A549 (cell line): ENCODE results near the gene TM4SF1. TPM values are rescaled to one million over a fixed set of nuclear protein-coding genes. Genes with fewer than 3 reads are reported as not detected.
"Not testable (repeated sequence)": the region's sequence is repeated elsewhere in the genome, so short reads cannot be mapped to it uniquely, and the experiment has no call there.

ENCODE experiments used
- ATAC-seq, 2 experiments: fragments of 200-7000 bp in 1 of 2; fragments of >200 bp in 1 of 2; cut with Nextera tagmentation in 1 of 2; cut with Tn5 transposase in 1 of 2; 3 replicates each; pipeline versions ENCODE4 v1.8.0 to v1.9.1; 2018 to 2020; ENCODE audit warnings: mild to moderate bottlenecking in 1 of 2, moderate library complexity in 1 of 2
- CTCF ChIA-PET: fragments of 300-600 bp; sonication (Branson Sonifier 250); formaldehyde crosslinking; extraction: SDS; loops from one replicate; lab custom pipeline; 2021; ENCODE audit warnings: antibody characterized with exemption, inconsistent platforms; lab: Yijun Ruan, JAX
- POLR2A ChIA-PET: fragments of 350-600 bp; formaldehyde crosslinking; extraction: SDS; loops from one replicate; lab custom pipeline; 2021; ENCODE audit warnings: antibody characterized with exemption, inconsistent platforms; lab: Yijun Ruan, JAX
- DNase-seq, 2 experiments: peaks; one replicate each; pipeline versions ENCODE4 v3.0.0 to v3.0.0-alpha.2; 2011 to 2016; ENCODE audit warnings: low read depth in 1 of 2, low spot score in 1 of 2
- FAIRE-seq: peaks from 2 replicates; lab custom pipeline; 2011; peaks lifted over from hg19 to GRCh38; lab: Jason Lieb, UNC
- H3K27ac ChIP-seq, 2 experiments: fragments of >200 bp; sonication (Bioruptor Twin); formaldehyde crosslinking; 3 replicates each; pipeline ENCODE4 v1.5.1; 2016 to 2017
- H3K4me1 ChIP-seq: fragments of >200 bp; sonication (Bioruptor Twin); formaldehyde crosslinking; 3 replicates; pipeline ENCODE4 v1.6.1; 2016
- H3K4me2 ChIP-seq: fragments of >200 bp; sonication (Bioruptor Twin); formaldehyde crosslinking; 3 replicates; pipeline ENCODE4 v1.6.1; 2016
- H3K4me3 ChIP-seq: fragments of >200 bp; sonication (Bioruptor Twin); formaldehyde crosslinking; 3 replicates; pipeline ENCODE4 v1.5.1; 2016
- H3K9me3 ChIP-seq: fragments of >200 bp; sonication (Bioruptor Twin); formaldehyde crosslinking; 3 replicates; pipeline ENCODE4 v1.6.1; 2016
- BCL3 ChIP-seq: fragments of >200 bp; sonication (Bioruptor Twin); formaldehyde crosslinking; IDR thresholded peaks from 3 replicates; pipeline ENCODE4 v1.6.1; 2016
- CBX2 ChIP-seq: fragments of 200-600 bp; sonication (generic); IDR thresholded peaks from 2 replicates; pipeline ENCODE4 v1.6.1; 2016; ENCODE audit warnings: low read depth, mild to moderate bottlenecking, borderline replicate concordance
- CEBPB ChIP-seq, 2 experiments: fragments of >200 bp in 1 of 2; sonication (Bioruptor Twin) in 1 of 2; formaldehyde crosslinking in 1 of 2; IDR thresholded peaks; 2 replicates each; pipeline ENCODE4 v1.6.1; 2012 to 2016
- EP300 ChIP-seq, 2 experiments: fragments of >200 bp; sonication (Bioruptor Twin); formaldehyde crosslinking; IDR thresholded peaks; 2 replicates in 1 of 2; 3 replicates in 1 of 2; pipeline ENCODE4 v1.6.1; 2016 to 2017
- FOSL2 ChIP-seq, 2 experiments: fragments of 450-650 bp in 1 of 2; fragments of >200 bp in 1 of 2; sonication (Bioruptor Twin) in 1 of 2; formaldehyde crosslinking; IDR thresholded peaks; 2 replicates each; pipeline versions ENCODE4 v1.5.0 to v1.6.1; 2016 to 2020; ENCODE audit warnings: mild to moderate bottlenecking in 1 of 2, moderate library complexity in 1 of 2
- GATA3 ChIP-seq: IDR thresholded peaks from 2 replicates; pipeline ENCODE4 v1.6.1; 2012; ENCODE audit warnings: borderline replicate concordance
- HDAC2 ChIP-seq: fragments of 200-600 bp; sonication (generic); IDR thresholded peaks from 2 replicates; pipeline ENCODE4 v1.6.1; 2016
- HOXA7 ChIP-seq: fragments of 250-450 bp; sonication (Bioruptor Pico); IDR thresholded peaks from 2 replicates; pipeline ENCODE4 v1.5.0; 2020; ENCODE audit warnings: mild to moderate bottlenecking, moderate library complexity
- JUN ChIP-seq, 2 experiments: fragments of >200 bp; sonication (Bioruptor Twin); formaldehyde crosslinking; IDR thresholded peaks; 2 replicates in 1 of 2; 3 replicates in 1 of 2; pipeline ENCODE4 v1.6.1; 2016 to 2017
- JUNB ChIP-seq: fragments of >200 bp; sonication (Bioruptor Twin); formaldehyde crosslinking; IDR thresholded peaks from 2 replicates; pipeline ENCODE4 v1.6.1; 2016
- MAFK ChIP-seq: fragments of 450-650 bp; IDR thresholded peaks from 2 replicates; pipeline ENCODE4 v1.6.1; 2014; ENCODE audit not compliant: partially characterized antibody
- MAX ChIP-seq: IDR thresholded peaks from 2 replicates; pipeline ENCODE4 v1.6.1; 2012
- PBX3 ChIP-seq: IDR thresholded peaks from 2 replicates; pipeline ENCODE4 v1.6.1; 2012
- PHF8 ChIP-seq: fragments of 200-600 bp; sonication (generic); IDR thresholded peaks from 2 replicates; pipeline ENCODE4 v1.6.1; 2016; ENCODE audit warnings: low read depth, mild to moderate bottlenecking, antibody characterized with exemption, moderate library complexity, borderline replicate concordance
- RAD21 ChIP-seq, 2 experiments: fragments of >200 bp in 1 of 2; sonication (Bioruptor Twin) in 1 of 2; formaldehyde crosslinking in 1 of 2; IDR thresholded peaks in 1 of 2; conservative IDR thresholded peaks in 1 of 2; 2 replicates in 1 of 2; 3 replicates in 1 of 2; pipeline ENCODE4 v1.6.1; 2012 to 2018; ENCODE audit warnings: inconsistent platforms in 1 of 2
- RFX5 ChIP-seq: fragments of 450-650 bp; IDR thresholded peaks from 2 replicates; pipeline ENCODE4 v1.7.1; 2014; ENCODE audit warnings: antibody characterized with exemption, mild to moderate bottlenecking, moderate library complexity
- SMC3 ChIP-seq: fragments of >200 bp; sonication (Bioruptor Twin); formaldehyde crosslinking; IDR thresholded peaks from 3 replicates; pipeline ENCODE4 v1.6.1; 2018; ENCODE audit warnings: inconsistent platforms
- ZNF302 ChIP-seq: fragments of 250-450 bp; sonication (Bioruptor Pico); IDR thresholded peaks from 2 replicates; pipeline ENCODE4 v1.9.0; 2021; ENCODE audit warnings: inconsistent platforms, mild to moderate bottlenecking, moderate library complexity
- WGBS: methylation state at CpG from one replicate; pipeline ENCODE4 v1.1.6; 2017; ENCODE audit errors: missing lambda C conversion rate; 5-methylcytosine and 5-hydroxymethylcytosine counted together
- polyA plus RNA-seq, 4 experiments: library from polyadenylated mRNA; depleted of rRNA in 3 of 4; stranded (reverse); fragments of >200 nt; fragmentation: RNase III in 1 of 4; extraction: RNeasy Plus Mini Kit Qiagen cat#74134 plus additional on column Dnase treatment in 1 of 4; gene quantifications; 2 replicates in 3 of 4; 3 replicates in 1 of 4; pipeline ENCODE4 v1.2.3, GENCODE V29; 2011 to 2017

The TM4SF1 gene
- polyA plus RNA-seq, 2 of the 4 experiments (the other 2 are of a cell fraction) = 828 to 1,208 TPM

GRCh38 chr3:149339931-149340309 is 37.5 kb downstream of the TM4SF1 start:
- CTCF ChIA-PET = interaction anchor here (1.2 to 1.8 kb wide), 7 partner anchors 11 to 140 kb away, joined by 3 to 6 read pairs (median 4); no protein-coding TSS in a partner anchor
- H3K4me1 ChIP-seq = peaks cover 52% of the 10 kb centered on the region
- TF ChIP-seq RFX5 (no peak), BCL3 (peak; percentile 60; the same call in 1 of the 3 replicates), MAFK (peak; percentile 29), HOXA7 (no peak), RAD21 (conservative IDR thresholded peaks at IDR 0.05 in 1 of 2, IDR thresholded peaks at IDR 0.05 in 1 of 2) (peak; percentile 20 to 44; a peak in 3 of 5 replicates), PHF8 (no peak), CEBPB (IDR thresholded peaks at IDR 0.05) (peak in 1 of 2 experiments; percentile 72; a peak in 2 of 4 replicates), CBX2 (no peak), SMC3 (peak; percentile 47), EP300 (IDR thresholded peaks at IDR 0.05) (peak; percentile 92 to 95), PBX3 (0 out of 2 replicates have a peak, but pooled peaks have one; percentile 60), FOSL2 (IDR thresholded peaks at IDR 0.05) (peak; percentile 97), FOSL2 (CRISPR knock-in tag; IDR thresholded peaks at IDR 0.05) (peak; percentile 99), JUN (IDR thresholded peaks at IDR 0.05) (peak; percentile 95 to 97), HDAC2 (no peak), GATA3 (peak; percentile 95), MAX (peak; percentile 71), JUNB (peak; percentile 98), ZNF302 (CRISPR knock-in tag) (no peak)
- peaks cover 5% of the 10 kb centered on the region; the same call in 1 of the 3 replicates for H3K9me3 ChIP-seq
- peak overlapping the region; percentile 77 for H3K4me2 ChIP-seq
- WGBS = 2% methylated on average over 5 of the region's 5 CpGs
- FAIRE-seq (peak; percentile 97), ATAC-seq (peak; percentile 99 to 100), DNase-seq (peak; percentile 82 to 98)
- peak overlapping the region; percentile 88 to 93 for H3K27ac ChIP-seq
- H3K4me3 ChIP-seq = 0 out of 3 replicates have a peak overlapping the region, but pooled peaks have one; percentile 2
- POLR2A ChIA-PET = interaction anchor here (0.6 to 1.2 kb wide), 3 partner anchors 24 to 37 kb away, joined by 3 read pairs; partner anchors contain the start of gene TM4SF1

- H3K4me2 ChIP-seq, POLR2A ChIA-PET, DNase-seq, H3K9me3 ChIP-seq, ATAC-seq, FAIRE-seq, H3K4me3 ChIP-seq: not testable (repeated sequence)
- peaks cover 59% of the 10 kb centered on the region for H3K4me1 ChIP-seq
- peak overlapping the region in 1 of 2 experiments; percentile 91; a peak in 2 of 6 replicates for H3K27ac ChIP-seq
- CTCF ChIA-PET = interaction anchor here (1.0 to 3.3 kb wide), 2 partner anchors 144 to 217 kb away, joined by 4 to 29 read pairs; no protein-coding TSS in a partner anchor
- 80% methylated on average over 1 of the region's 1 CpG for WGBS
These were observed 40.0 kb downstream of the TM4SF1 start for GRCh38 chr3:149337486-149337885.

- no peak for FAIRE-seq
- peak overlapping the region; percentile 91 for H3K27ac ChIP-seq
- no peak for ATAC-seq
- no peak for TF ChIP-seq HDAC2
- TF ChIP-seq, all 56 proteins: peak for 0
- Histone ChIP-seq H3K4me2 (no peak overlapping the region), H3K4me1 (peaks cover 61% of the 10 kb centered on the region), H3K9me3 (peaks cover 5% of the 10 kb centered on the region; the same call in 1 of the 3 replicates), H3K4me3 (no peak overlapping the region)
- ChIA-PET CTCF (interaction anchor here (1.0 to 3.3 kb wide), 5 partner anchors 26 to 381 kb away, joined by 4 to 29 read pairs (median 8); no protein-coding TSS in a partner anchor), POLR2A (no interaction called here)
- no peak for DNase-seq
These were observed 40.5 kb downstream of the TM4SF1 start for GRCh38 chr3:149336925-149337324.
